SK-N-DZ (cell line): ENCODE measurements around the gene MYLK4.

Source experiments
- DNase-seq: peaks from one replicate; pipeline ENCODE4 v3.0.0-alpha.2; 2015; ENCODE audit warnings: low spot score

The MYLK4 gene

GRCh38 chr6:2708456-2708855, 42.3 kb downstream of the MYLK4 start:
- no peak for DNase-seq

- no peak for DNase-seq
These were observed 44.2 kb downstream of the MYLK4 start for GRCh38 chr6:2706558-2706957.

- no peak for DNase-seq
These were observed 45.5 kb downstream of the MYLK4 start for GRCh38 chr6:2705256-2705655.

- no peak for DNase-seq
These were observed 53.4 kb downstream of the MYLK4 start for GRCh38 chr6:2697291-2697690.

GRCh38 chr6:2695454-2696095, 55.1 kb downstream of the MYLK4 start:
- no peak for DNase-seq

GRCh38 chr6:2693231-2693630, 57.5 kb downstream of the MYLK4 start:
- DNase-seq: no peak

- no peak for DNase-seq
These were observed 62.2 kb downstream of the MYLK4 start for GRCh38 chr6:2688401-2689064.

GRCh38 chr6:2687456-2687855, 63.3 kb downstream of the MYLK4 start:
- DNase-seq: no peak

- DNase-seq: no peak
These were observed 64.2 kb downstream of the MYLK4 start for GRCh38 chr6:2686515-2686914.

GRCh38 chr6:2684766-2685754, 65.7 kb downstream of the MYLK4 start:
- DNase-seq: no peak

- DNase-seq: no peak
These were observed 66.5 kb downstream of the MYLK4 start for GRCh38 chr6:2684103-2684749.

- DNase-seq: no peak
These were observed 70.3 kb downstream of the MYLK4 start for GRCh38 chr6:2680264-2680922.

GRCh38 chr6:2677080-2677593, 73.6 kb downstream of the MYLK4 start:
- DNase-seq: no peak

GRCh38 chr6:2676048-2676447, 74.7 kb downstream of the MYLK4 start:
- DNase-seq: no peak

- no peak for DNase-seq
These were observed 75.9 kb downstream of the MYLK4 start for GRCh38 chr6:2674857-2675256.

- no peak for DNase-seq
These were observed 81.5 kb downstream of the MYLK4 start for GRCh38 chr6:2669067-2669700.

GRCh38 chr6:2667617-2668016, 83.1 kb downstream of the MYLK4 start:
- DNase-seq: no peak

GRCh38 chr6:2666906-2667575, 83.7 kb downstream of the MYLK4 start:
- no peak for DNase-seq

GRCh38 chr6:2665146-2666070, 85.3 kb downstream of the MYLK4 start:
- DNase-seq: no peak
